ENCODE results near the gene TRIO. TPM values are rescaled to one million over a fixed set of nuclear protein-coding genes. Genes with fewer than 3 reads are reported as not detected.

Gene TRIO
- total and polyA plus RNA-seq, 2 experiments from 2014 or later: 18.5 to 78.2 TPM

DNA sequence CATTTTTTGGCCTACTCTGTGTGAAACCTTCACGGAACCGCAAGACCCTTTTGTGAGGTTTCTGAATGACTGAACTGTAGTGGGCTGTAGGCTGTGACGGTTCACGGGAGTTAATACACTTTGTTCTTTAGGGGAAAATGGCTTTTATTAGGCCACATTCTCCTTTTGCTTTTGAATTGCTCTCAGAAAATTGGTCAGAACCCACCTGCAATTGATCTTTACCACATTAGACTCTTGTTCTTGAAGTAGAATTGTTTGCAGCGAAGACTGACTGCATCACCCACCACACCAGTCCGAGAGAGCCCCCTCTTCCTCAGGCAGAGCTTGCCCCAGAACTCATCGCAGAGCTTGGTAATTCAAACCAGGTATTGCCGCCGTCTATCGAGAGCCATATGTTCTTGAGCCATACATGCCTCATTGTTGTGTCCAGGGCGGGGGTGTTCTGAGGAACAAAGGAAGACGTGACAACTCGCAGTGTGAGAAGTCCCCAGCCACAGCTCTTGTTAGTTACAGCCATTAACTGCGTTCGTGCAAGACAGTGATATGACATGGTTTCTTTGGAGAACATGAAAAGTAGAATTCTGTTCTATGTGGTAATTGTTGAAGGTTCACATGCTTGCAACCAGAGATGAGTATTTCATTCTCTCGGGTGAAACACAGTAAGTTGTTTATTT lies 272.0 kb downstream of the TRIO start:
- H2AFZ ChIP-seq: no peak overlapping the region
- no peak overlapping the region for H3K4me2 ChIP-seq
- no peaks in the 10 kb centered on the region for H3K27me3 ChIP-seq
- WGBS (ENCODE audit: low lambda C conversion rate, missing lambda C conversion rate): 67% methylated on average over 16 of the region's 16 CpGs
- H3K4me3 ChIP-seq: no peak overlapping the region
- H4K20me1 ChIP-seq (ENCODE audit: insufficient read depth, poor library complexity, severe bottlenecking): no peaks in the 10 kb centered on the region
- H3K36me3 ChIP-seq (replicated peaks; ENCODE audit: insufficient read depth, low read depth): no peaks in the 10 kb centered on the region
- DNase-seq (ENCODE audit: low spot score): no peak
- H3K4me1 ChIP-seq (ENCODE audit: insufficient read depth): peaks cover 34% of the 10 kb centered on the region
- no peaks in the 10 kb centered on the region for H3K9me2 ChIP-seq (replicated peaks; ENCODE audit: insufficient read depth)
- H3K9me3 ChIP-seq (ENCODE audit: low read depth): no peaks in the 10 kb centered on the region
- no peak for TF ChIP-seq EZH2phosphoT487 (IDR thresholded peaks at IDR 0.05; ENCODE audit: low read depth, severe bottlenecking, unreplicated experiment)
- TF ChIP-seq, protein P1, sequence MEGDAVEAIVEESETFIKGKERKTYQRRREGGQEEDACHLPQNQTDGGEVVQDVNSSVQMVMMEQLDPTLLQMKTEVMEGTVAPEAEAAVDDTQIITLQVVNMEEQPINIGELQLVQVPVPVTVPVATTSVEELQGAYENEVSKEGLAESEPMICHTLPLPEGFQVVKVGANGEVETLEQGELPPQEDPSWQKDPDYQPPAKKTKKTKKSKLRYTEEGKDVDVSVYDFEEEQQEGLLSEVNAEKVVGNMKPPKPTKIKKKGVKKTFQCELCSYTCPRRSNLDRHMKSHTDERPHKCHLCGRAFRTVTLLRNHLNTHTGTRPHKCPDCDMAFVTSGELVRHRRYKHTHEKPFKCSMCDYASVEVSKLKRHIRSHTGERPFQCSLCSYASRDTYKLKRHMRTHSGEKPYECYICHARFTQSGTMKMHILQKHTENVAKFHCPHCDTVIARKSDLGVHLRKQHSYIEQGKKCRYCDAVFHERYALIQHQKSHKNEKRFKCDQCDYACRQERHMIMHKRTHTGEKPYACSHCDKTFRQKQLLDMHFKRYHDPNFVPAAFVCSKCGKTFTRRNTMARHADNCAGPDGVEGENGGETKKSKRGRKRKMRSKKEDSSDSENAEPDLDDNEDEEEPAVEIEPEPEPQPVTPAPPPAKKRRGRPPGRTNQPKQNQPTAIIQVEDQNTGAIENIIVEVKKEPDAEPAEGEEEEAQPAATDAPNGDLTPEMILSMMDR (IDR thresholded peaks at IDR 0.05; ENCODE audit: poor library complexity): no peak
- TF ChIP-seq EZH2 (IDR thresholded peaks at IDR 0.05; ENCODE audit: borderline replicate concordance): no peak
- H3K79me2 ChIP-seq: no peaks in the 10 kb centered on the region
- peak overlapping the region; percentile 52 for H3K27ac ChIP-seq

DNA sequence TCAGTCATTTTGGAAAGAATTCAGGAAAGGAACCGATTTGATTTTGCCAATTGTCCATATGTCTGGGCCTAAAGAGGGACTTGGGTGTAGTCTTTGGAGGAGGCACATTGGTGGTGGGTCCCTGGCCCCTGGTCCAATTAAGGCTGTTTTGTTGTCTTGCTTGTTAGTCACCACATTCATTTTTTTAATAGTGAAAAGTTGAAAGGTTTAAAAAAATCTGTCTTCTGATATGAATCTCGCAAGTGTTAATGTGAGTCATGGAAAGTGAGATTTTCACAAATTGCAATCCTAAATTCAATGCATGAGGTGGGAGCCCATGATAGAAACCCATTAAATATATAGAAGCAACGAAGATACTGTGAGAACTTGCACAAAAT lies 272.5 kb downstream of the TRIO start:
- Histone ChIP-seq H3K9me3 (ENCODE audit: low read depth) (no peaks in the 10 kb centered on the region), H3K27me3 (no peaks in the 10 kb centered on the region), H3K4me1 (ENCODE audit: insufficient read depth) (peaks cover 30% of the 10 kb centered on the region), H2AFZ (no peak overlapping the region), H3K9me2 (replicated peaks; ENCODE audit: insufficient read depth) (no peaks in the 10 kb centered on the region), H3K79me2 (no peaks in the 10 kb centered on the region), H3K36me3 (replicated peaks; ENCODE audit: insufficient read depth, low read depth) (no peaks in the 10 kb centered on the region), H3K4me2 (peak overlapping the region; percentile 16), H3K27ac (peak overlapping the region; percentile 52), H4K20me1 (ENCODE audit: insufficient read depth, poor library complexity, severe bottlenecking) (no peaks in the 10 kb centered on the region), H3K4me3 (no peak overlapping the region)
- WGBS (ENCODE audit: low lambda C conversion rate, missing lambda C conversion rate): 80% methylated on average over 3 of the region's 3 CpGs
- no peak for DNase-seq (ENCODE audit: low spot score)
- no peak for TF ChIP-seq EZH2phosphoT487 (IDR thresholded peaks at IDR 0.05; ENCODE audit: low read depth, severe bottlenecking, unreplicated experiment)
- no peak for TF ChIP-seq EZH2 (IDR thresholded peaks at IDR 0.05; ENCODE audit: borderline replicate concordance)
- TF ChIP-seq, protein P1 (IDR thresholded peaks at IDR 0.05; ENCODE audit: poor library complexity): no peak

DNA sequence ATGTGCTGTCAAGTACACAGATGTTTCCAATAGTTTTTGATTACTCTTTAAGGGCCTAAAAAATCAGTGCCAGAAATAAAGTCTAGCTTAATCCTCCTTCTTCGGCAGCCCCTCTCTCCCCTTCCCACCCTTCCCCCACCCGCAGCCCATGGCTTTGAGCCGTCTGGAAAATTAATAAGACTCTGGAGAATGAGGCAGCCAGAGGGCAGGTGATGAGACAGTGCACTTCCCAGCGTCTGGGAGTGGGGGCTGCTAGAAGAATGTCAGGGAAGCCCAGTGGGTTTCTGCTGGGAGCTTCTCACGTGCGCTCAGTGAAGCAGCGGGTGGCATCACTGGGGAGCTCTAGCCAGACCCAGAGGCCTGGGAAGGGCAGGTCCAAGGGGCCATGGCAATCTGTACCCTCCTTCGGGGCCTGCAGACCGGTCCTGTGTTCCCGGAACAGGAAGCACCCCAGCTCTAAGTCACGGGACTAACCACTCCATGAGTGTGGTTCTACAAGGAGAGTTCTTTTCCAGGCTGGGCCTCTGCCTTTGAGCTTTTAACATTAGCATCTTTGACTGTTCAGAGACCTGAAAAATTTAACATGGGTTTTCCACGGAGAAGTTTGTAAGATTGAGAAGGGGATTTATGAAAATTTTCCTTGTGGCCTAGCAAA lies 273.6 kb downstream of the TRIO start:
- H3K4me1 ChIP-seq (ENCODE audit: insufficient read depth): peaks cover 27% of the 10 kb centered on the region
- no peak overlapping the region for H2AFZ ChIP-seq
- no peaks in the 10 kb centered on the region for H3K36me3 ChIP-seq (replicated peaks; ENCODE audit: insufficient read depth, low read depth)
- H4K20me1 ChIP-seq (ENCODE audit: insufficient read depth, poor library complexity, severe bottlenecking): no peaks in the 10 kb centered on the region
- no peaks in the 10 kb centered on the region for H3K27me3 ChIP-seq
- no peak for TF ChIP-seq EZH2 (IDR thresholded peaks at IDR 0.05; ENCODE audit: borderline replicate concordance)
- TF ChIP-seq, protein P1 (IDR thresholded peaks at IDR 0.05; ENCODE audit: poor library complexity): no peak
- TF ChIP-seq EZH2phosphoT487 (IDR thresholded peaks at IDR 0.05; ENCODE audit: low read depth, severe bottlenecking, unreplicated experiment): no peak
- no peaks in the 10 kb centered on the region for H3K9me3 ChIP-seq (ENCODE audit: low read depth)
- WGBS (ENCODE audit: low lambda C conversion rate, missing lambda C conversion rate): 67% methylated on average over 12 of the region's 12 CpGs
- H3K27ac ChIP-seq: peak overlapping the region; percentile 84
- H3K4me2 ChIP-seq: no peak overlapping the region
- no peaks in the 10 kb centered on the region for H3K9me2 ChIP-seq (replicated peaks; ENCODE audit: insufficient read depth)
- H3K79me2 ChIP-seq: no peaks in the 10 kb centered on the region
- H3K4me3 ChIP-seq: no peak overlapping the region
- DNase-seq (ENCODE audit: low spot score): peak; percentile 52
